Measurements from ENCODE around the gene ADAMTS17. TPM values are rescaled to one million over a fixed set of nuclear protein-coding genes. Genes with fewer than 3 reads are reported as not detected.

The ADAMTS17 gene
- total RNA-seq, 6 experiments from 2014 or later: 14.6 to 34.7 (median 24.2) TPM

DNA sequence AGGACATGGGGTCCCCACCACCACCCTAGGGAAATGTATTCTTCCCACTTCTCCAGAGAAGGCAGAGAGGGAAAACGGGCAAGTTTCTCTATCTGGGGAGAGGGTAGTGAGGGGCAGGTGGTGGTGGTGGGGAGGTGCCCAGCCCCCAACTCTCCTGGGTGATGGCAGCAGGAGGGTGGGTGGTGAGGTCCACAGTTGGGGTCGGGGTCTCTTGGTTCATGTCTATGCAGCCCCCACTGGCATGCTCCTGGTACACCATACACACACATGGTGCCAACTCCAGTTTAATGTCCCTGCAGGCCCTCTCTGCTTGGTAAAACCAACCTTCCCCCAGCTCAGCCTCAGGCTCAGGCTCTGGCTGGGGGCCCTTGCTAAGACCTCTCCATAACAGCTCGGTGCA is 354.1 kb downstream of the ADAMTS17 start:
- Histone ChIP-seq H3K27me3 (no peaks in the 10 kb centered on the region), H3K9me3 (no peaks in the 10 kb centered on the region), H3K36me3 (no peaks in the 10 kb centered on the region), H3K27ac (no peak overlapping the region), H3K4me3 (no peak overlapping the region), H3K4me1 (no peaks in the 10 kb centered on the region)
- DNase-seq (peak in 2 of 3 donors; percentile 9 to 20), ATAC-seq (no peak)
- TF ChIP-seq POLR2A (IDR thresholded peaks at IDR 0.05): no peak
- TF ChIP-seq, protein P1, sequence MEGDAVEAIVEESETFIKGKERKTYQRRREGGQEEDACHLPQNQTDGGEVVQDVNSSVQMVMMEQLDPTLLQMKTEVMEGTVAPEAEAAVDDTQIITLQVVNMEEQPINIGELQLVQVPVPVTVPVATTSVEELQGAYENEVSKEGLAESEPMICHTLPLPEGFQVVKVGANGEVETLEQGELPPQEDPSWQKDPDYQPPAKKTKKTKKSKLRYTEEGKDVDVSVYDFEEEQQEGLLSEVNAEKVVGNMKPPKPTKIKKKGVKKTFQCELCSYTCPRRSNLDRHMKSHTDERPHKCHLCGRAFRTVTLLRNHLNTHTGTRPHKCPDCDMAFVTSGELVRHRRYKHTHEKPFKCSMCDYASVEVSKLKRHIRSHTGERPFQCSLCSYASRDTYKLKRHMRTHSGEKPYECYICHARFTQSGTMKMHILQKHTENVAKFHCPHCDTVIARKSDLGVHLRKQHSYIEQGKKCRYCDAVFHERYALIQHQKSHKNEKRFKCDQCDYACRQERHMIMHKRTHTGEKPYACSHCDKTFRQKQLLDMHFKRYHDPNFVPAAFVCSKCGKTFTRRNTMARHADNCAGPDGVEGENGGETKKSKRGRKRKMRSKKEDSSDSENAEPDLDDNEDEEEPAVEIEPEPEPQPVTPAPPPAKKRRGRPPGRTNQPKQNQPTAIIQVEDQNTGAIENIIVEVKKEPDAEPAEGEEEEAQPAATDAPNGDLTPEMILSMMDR (IDR thresholded peaks at IDR 0.05): no peak
- WGBS (ENCODE audit: insufficient coverage, low coverage, low lambda C conversion rate, missing lambda C conversion rate): no CpG with 5 or more reads among the region's 3 CpGs
- intact Hi-C loops (cut with DNase I): no loop called here

DNA sequence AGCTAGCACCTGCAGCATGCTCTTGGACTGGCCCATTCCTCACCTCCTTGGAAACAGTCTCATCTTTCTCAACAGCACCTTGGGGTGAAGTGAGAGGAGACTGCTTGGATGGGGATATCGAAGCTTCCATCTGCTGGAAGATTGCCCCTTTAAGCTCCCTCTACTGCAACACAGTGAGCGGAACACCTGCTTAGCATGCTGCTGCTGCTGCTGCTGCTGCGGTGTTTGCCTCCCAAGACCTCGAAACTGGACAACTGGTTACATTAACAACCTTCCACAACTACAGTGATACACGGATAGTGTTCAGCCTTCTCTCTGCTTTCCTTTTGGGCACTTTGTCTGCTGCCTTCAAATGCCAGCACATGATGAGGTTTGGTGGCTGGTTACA is 354.7 kb downstream of the ADAMTS17 start:
- intact Hi-C loops (cut with DNase I): no loop called here

DNA sequence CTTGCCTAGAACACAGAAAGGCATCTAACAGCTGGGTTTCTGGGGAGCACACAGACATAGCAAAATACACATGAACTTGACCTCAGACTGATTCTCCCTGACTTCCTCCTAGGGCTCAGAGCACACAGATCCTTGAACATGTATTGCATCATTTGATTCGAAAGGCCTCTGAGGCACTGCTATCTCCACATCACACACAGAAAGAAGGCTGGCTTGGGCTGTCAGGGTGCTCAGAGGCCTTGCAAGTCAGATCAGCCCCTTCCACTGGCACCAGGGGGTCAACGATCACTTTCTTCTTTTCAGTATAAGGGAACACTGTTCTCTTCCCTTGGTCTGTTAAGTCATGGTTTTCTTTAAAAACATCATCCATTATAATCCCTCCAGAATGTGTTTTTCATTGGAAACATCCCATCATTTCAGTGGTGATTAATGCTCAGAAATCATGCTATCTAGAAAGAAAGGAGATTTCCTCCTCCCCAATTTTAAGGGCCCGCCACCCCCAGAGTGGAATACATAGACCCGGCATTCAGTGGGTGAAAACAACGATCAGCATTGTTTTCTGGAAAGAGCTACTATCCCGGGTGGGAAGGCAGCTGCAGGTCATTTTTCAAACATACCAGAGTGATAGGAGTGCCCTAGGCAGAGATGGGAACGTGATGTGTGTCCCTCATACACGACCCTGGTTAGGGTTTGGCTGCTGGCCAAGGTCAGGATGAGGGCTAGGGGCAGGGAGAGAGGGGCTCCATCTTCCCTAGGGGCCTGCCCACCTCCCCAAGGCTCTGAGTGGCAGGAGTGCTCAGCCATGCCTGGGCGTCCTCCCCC is 355.3 kb downstream of the ADAMTS17 start:
- no peak for ATAC-seq
- peak in 2 of 3 donors; percentile 11 to 23 for DNase-seq
- Histone ChIP-seq H3K27ac (no peak overlapping the region), H3K4me3 (no peak overlapping the region), H3K27me3 (no peaks in the 10 kb centered on the region), H3K36me3 (no peaks in the 10 kb centered on the region), H3K4me1 (no peaks in the 10 kb centered on the region), H3K9me3 (no peaks in the 10 kb centered on the region)
- TF ChIP-seq POLR2A (IDR thresholded peaks at IDR 0.05): no peak
- TF ChIP-seq, protein P1 (IDR thresholded peaks at IDR 0.05): no peak
- 68% methylated on average over 8 of the region's 9 CpGs for WGBS (ENCODE audit: insufficient coverage, low coverage, low lambda C conversion rate, missing lambda C conversion rate)
- intact Hi-C loops (cut with DNase I): no loop called here

More for the DNA sequence above, 354.7 kb downstream of the ADAMTS17 start:
- H3K9me3 ChIP-seq: no peaks in the 10 kb centered on the region
- TF ChIP-seq, protein P1 (IDR thresholded peaks at IDR 0.05): no peak
- no peak for TF ChIP-seq POLR2A (IDR thresholded peaks at IDR 0.05)
- ATAC-seq: no peak
- no peak overlapping the region for H3K27ac ChIP-seq
- peak in 1 of 3 donors; percentile 11 for DNase-seq
- no peaks in the 10 kb centered on the region for H3K36me3 ChIP-seq
- WGBS (ENCODE audit: insufficient coverage, low coverage, low lambda C conversion rate, missing lambda C conversion rate): 92% methylated on average over 5 of the region's 5 CpGs
- no peak overlapping the region for H3K4me3 ChIP-seq
- H3K27me3 ChIP-seq: no peaks in the 10 kb centered on the region
- no peaks in the 10 kb centered on the region for H3K4me1 ChIP-seq

DNA sequence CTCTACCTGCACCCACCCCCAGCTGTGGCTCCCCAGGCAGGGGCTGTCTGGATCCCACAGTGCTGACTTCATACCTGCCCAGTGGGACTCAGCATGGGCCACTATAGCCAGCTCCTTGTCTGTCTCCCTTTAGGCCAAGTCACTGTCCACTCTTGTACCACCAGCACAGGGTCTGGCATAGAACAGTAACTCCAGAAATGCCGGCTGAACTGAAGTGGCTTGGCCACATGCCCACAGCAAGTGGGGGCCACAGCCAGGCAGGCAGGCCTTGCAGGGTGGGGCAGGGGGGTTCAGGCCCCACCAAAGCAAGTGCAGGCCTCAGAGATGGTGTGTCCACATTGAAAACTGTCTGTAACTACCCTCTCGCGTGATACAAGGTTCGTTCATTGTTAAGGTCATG is 355.9 kb downstream of the ADAMTS17 start:
- no peaks in the 10 kb centered on the region for H3K9me3 ChIP-seq
- ATAC-seq (no peak), DNase-seq (peak in 1 of 3 donors; percentile 9)
- H3K27ac ChIP-seq: no peak overlapping the region
- H3K27me3 ChIP-seq: no peaks in the 10 kb centered on the region
- no peaks in the 10 kb centered on the region for H3K4me1 ChIP-seq
- no CpG with 5 or more reads among the region's 4 CpGs for WGBS (ENCODE audit: insufficient coverage, low coverage, low lambda C conversion rate, missing lambda C conversion rate)
- no peak for TF ChIP-seq POLR2A (IDR thresholded peaks at IDR 0.05)
- TF ChIP-seq, protein P1 (IDR thresholded peaks at IDR 0.05): no peak
- H3K36me3 ChIP-seq: no peaks in the 10 kb centered on the region
- no peak overlapping the region for H3K4me3 ChIP-seq
- intact Hi-C loops (cut with DNase I): no loop called here

Measured in right lobe of liver (tissue), 6 donors.